Small intestine (tissue), 16 donors: ENCODE results near the gene CIBAR2. TPM values are rescaled to one million over a fixed set of nuclear protein-coding genes. Genes with fewer than 3 reads are reported as not detected.
A peak's percentile ranks its signal among the peaks of the same experiment; 100 is the strongest.

ENCODE experiments used
- DNase-seq, 2 donors: peaks; one replicate each; pipeline versions ENCODE4 v3.0.0 to v3.0.0-alpha.2; 2013
- FAIRE-seq: peaks from 2 replicates; lab custom pipeline; 2012; peaks lifted over from hg19 to GRCh38; lab: Jason Lieb, UNC
- H3K27ac ChIP-seq, 3 donors: one replicate each; pipeline ENCODE4 v1.5.1; 2013; ENCODE audit warnings: low read length in 2 of 3, mild to moderate bottlenecking in 2 of 3, control low read depth in 1 of 3, inconsistent platforms in 1 of 3, low read depth in 1 of 3, moderate library complexity in 1 of 3
- H3K27me3 ChIP-seq, 3 donors: one replicate each; pipeline ENCODE4 v1.6.1; 2013; ENCODE audit warnings: low read length in 3 of 3, inconsistent platforms in 1 of 3; ENCODE audit not compliant: control insufficient read depth in 3 of 3, insufficient read depth in 3 of 3
- H3K36me3 ChIP-seq, 3 donors: one replicate each; pipeline ENCODE4 v1.6.1; 2013; ENCODE audit warnings: low read length in 3 of 3, inconsistent platforms in 1 of 3, low read depth in 1 of 3, mild to moderate bottlenecking in 1 of 3, moderate library complexity in 1 of 3; ENCODE audit not compliant: control insufficient read depth in 3 of 3, insufficient read depth in 2 of 3
- H3K4me1 ChIP-seq, 3 donors: one replicate each; pipeline ENCODE4 v1.6.1; 2013; ENCODE audit warnings: low read length in 2 of 3, inconsistent platforms in 1 of 3, low read depth in 1 of 3, mild to moderate bottlenecking in 1 of 3, moderate library complexity in 1 of 3; ENCODE audit not compliant: control insufficient read depth in 3 of 3, insufficient read depth in 2 of 3
- H3K4me3 ChIP-seq, 3 donors: one replicate each; pipeline ENCODE4 v1.5.1; 2013; ENCODE audit warnings: low read length in 3 of 3, control low read depth in 1 of 3, inconsistent platforms in 1 of 3, low read depth in 1 of 3, mild to moderate bottlenecking in 1 of 3, moderate library complexity in 1 of 3
- H3K9me3 ChIP-seq, 2 donors: one replicate each; pipeline ENCODE4 v1.6.1; 2013; ENCODE audit warnings: low read depth in 1 of 2, low read length in 1 of 2; ENCODE audit not compliant: control insufficient read depth in 2 of 2, insufficient read depth in 1 of 2
- WGBS, 3 donors: extraction: QIAGEN DNeasy Blood & Tissue Kit; methylation state at CpG; one replicate each; pipeline ENCODE4 v1.1.7; 2013; 5-methylcytosine and 5-hydroxymethylcytosine counted together
- long read RNA-seq, 10 donors: transcript quantifications; one replicate each; lab custom pipeline, GENCODE V29; 2026
- polyA plus RNA-seq, 4 donors: library from polyadenylated mRNA; stranded (reverse) in 3 of 4; unstranded in 1 of 4; fragments of 200-250 nt in 3 of 4; fragments of 120-200 nt in 1 of 4; gene quantifications; one replicate each; pipeline versions ENCODE4 v1.2.1 to v1.2.3, GENCODE V29; 2013
- donor health status: healthy with polysubstance abuse.
- donor health status: control.
- donor health status: control.
- donor health status: Bipolar disorder and iron deficiency.
- donor health status: healthy.

Gene CIBAR2
- 1 to 10 TPM in 1 of 4 donors, under 1 TPM in 2, not detected in 1; 0.04 to 3.0 (median 0.19) TPM for polyA plus RNA-seq
- long read RNA-seq, donor 1: 0 reads
- long read RNA-seq, donor 2: 0 reads
- long read RNA-seq, donor 3: 0 reads
- long read RNA-seq, donor 4: 0 reads
- long read RNA-seq, donor 5: 0 reads
- long read RNA-seq, donor 6: 0 reads
- long read RNA-seq, donor 7: 0 reads
- long read RNA-seq, donor 8: 0 reads
- long read RNA-seq, donor 9: 0 reads
- long read RNA-seq, donor 10: 0 reads

GRCh38 chr16:85112364-85112763 lies at the start of gene CIBAR2:
Gene CIBAR2, minus strand, starts transcription at chr16:85112472. Its CDS starts 120 bp downstream, at chr16:85112352.
- no peaks in the 10 kb centered on the region for H3K27me3 ChIP-seq
- DNase-seq (peak in 1 of 2 donors; percentile 39), FAIRE-seq (no peak)
- H3K27ac ChIP-seq: no peak within 1 kb of the TSS
- peaks cover 0 to 8% (median 0%) of the 10 kb centered on the region in 3 donors for H3K4me1 ChIP-seq
- no peak within 1 kb of the TSS for H3K4me3 ChIP-seq
- WGBS, 3 donors: 41 to 65% (median 46%) methylated on average over 7 to 15 of the region's 15 CpGs
- H3K36me3 ChIP-seq: no peaks in the 10 kb centered on the region
- no peaks in the 10 kb centered on the region for H3K9me3 ChIP-seq

DNA sequence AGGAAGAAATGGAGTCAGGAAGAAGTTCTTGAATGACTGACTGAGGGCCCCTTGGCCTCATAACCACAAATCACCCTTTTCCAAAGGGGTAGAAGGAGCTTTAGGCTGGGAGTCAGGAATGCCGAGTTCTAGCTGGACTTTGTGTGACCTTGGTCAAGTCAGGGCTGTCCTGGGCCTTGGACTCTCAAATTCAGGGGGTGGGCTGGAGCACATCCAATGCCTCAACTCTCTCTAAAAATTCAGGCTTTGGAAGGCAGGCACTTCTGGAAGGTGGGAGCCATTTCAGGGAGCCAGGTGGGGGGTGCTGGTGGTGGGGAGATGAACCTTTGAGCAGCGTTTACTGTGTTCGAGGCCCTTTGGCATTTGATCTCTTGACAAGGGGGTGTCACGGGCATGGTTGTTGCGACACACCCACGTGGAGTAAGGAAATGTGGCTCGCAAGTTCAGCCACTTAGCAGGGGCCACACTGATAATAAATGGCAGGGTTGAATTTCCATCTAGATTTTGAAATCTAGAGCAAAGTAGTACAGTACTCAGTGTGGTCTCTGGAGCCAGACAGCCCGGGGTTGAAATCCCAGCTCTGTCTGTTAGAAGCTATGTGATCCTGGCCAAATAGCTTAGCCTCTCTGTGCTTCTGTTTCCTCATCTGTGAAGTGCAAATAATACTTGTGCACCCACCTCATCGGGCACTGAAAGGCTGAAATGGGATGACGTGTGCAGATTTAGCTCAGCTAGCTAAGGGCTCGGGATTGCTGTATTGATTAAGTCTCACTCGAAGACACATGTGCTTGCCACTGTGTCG lies 47.1 kb upstream of the CIBAR2 start:
- H3K4me1 ChIP-seq: peaks cover 0 to 45% (median 0%) of the 10 kb centered on the region in 3 donors
- WGBS, 3 donors: 39 to 66% (median 59%) methylated on average over 13 of the region's 13 CpGs
- H3K27me3 ChIP-seq: no peaks in the 10 kb centered on the region
- peak in 1 of 2 donors; percentile 89 for DNase-seq
- H3K9me3 ChIP-seq: no peaks in the 10 kb centered on the region
- H3K27ac ChIP-seq: peak overlapping the region in 1 of 3 donors; percentile 93
- FAIRE-seq: no peak
- no peak overlapping the region for H3K4me3 ChIP-seq
- H3K36me3 ChIP-seq: no peaks in the 10 kb centered on the region

DNA sequence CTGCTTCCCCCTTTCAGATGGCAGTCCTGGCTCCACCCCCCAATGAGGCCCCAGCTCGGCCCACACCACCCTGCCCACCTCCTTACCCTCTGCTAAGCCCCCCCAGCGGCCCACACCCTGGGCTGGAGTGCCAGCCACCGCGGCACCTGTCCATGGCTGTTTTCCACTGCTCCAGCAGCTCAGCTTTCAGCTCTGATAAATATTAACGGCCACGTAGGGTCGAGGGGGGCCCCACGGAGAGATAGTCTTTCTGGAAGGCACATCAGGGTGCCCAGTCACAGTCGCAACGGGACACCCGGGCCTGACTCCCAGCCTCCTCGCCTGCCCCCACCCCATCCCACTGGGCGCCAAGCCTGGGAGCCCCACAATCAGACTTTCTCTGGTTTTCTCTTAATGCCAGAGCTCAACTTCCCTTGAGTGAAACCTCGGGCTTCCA lies 46.5 kb upstream of the CIBAR2 start:
- Histone ChIP-seq H3K27me3 (no peaks in the 10 kb centered on the region), H3K27ac (peak overlapping the region in 1 of 3 donors; percentile 93), H3K36me3 (no peaks in the 10 kb centered on the region), H3K4me3 (peak overlapping the region in 1 of 3 donors; percentile 38), H3K9me3 (no peaks in the 10 kb centered on the region), H3K4me1 (peaks cover 0 to 48% (median 0%) of the 10 kb centered on the region in 3 donors)
- FAIRE-seq: no peak
- DNase-seq: peak in 1 of 2 donors; percentile 71
- WGBS, 3 donors: 30 to 52% (median 30%) methylated on average over 14 of the region's 14 CpGs

- FAIRE-seq: no peak
- peak overlapping the region in 2 of 3 donors; percentile 9 to 93 for H3K27ac ChIP-seq
These were observed 45.8 kb upstream of the CIBAR2 start for GRCh38 chr16:85157813-85158742.

GRCh38 chr16:85157372-85157771 lies 45.1 kb upstream of the CIBAR2 start:
- no peaks in the 10 kb centered on the region for H3K9me3 ChIP-seq
- no peak for FAIRE-seq
- H3K27me3 ChIP-seq: no peaks in the 10 kb centered on the region
- H3K4me3 ChIP-seq: peak overlapping the region in 1 of 3 donors; percentile 38
- peaks cover 0 to 52% (median 0%) of the 10 kb centered on the region in 3 donors for H3K4me1 ChIP-seq
- peak overlapping the region in 1 of 3 donors; percentile 93 for H3K27ac ChIP-seq
- DNase-seq: no peak
- no peaks in the 10 kb centered on the region for H3K36me3 ChIP-seq
- WGBS, 3 donors: 84 to 90% (median 87%) methylated on average over 8 of the region's 8 CpGs

More at GRCh38 chr16:85157813-85158742, 45.8 kb upstream of the CIBAR2 start:
- H3K4me3 ChIP-seq: peak overlapping the region in 1 of 3 donors; percentile 38
- no peaks in the 10 kb centered on the region for H3K9me3 ChIP-seq
- 37 to 63% (median 46%) methylated on average over 16 to 19 of the region's 19 CpGs for WGBS, 3 donors
- no peaks in the 10 kb centered on the region for H3K27me3 ChIP-seq
- no peaks in the 10 kb centered on the region for H3K36me3 ChIP-seq
- H3K4me1 ChIP-seq: peaks cover 0 to 53% (median 0%) of the 10 kb centered on the region in 3 donors
- DNase-seq: peak in 1 of 2 donors; percentile 77

DNA sequence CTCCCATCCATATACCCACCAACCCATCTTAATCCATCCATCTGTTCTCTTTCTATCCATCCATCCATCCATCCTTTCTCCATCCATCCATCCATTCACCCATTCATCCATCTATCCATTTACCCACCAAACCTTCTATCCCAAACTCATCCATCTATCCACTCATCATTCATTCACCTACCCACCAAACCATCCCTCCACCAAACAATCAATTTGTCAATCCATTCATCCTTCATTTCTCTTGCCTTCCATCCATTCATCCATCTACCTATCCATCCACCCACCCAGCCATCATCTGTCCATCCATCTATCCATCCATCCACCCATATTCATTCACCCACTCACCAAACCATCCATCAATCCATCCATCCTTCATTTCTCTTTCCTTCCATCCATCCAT lies 44.6 kb upstream of the CIBAR2 start:
- Histone ChIP-seq H3K36me3 (no peaks in the 10 kb centered on the region), H3K27me3 (no peaks in the 10 kb centered on the region), H3K4me3 (no peak overlapping the region), H3K27ac (peak overlapping the region in 1 of 3 donors; percentile 25), H3K4me1 (peaks cover 0 to 57% (median 0%) of the 10 kb centered on the region in 3 donors), H3K9me3 (no peaks in the 10 kb centered on the region)
- FAIRE-seq (no peak), DNase-seq (no peak)

GRCh38 chr16:85156440-85156839 lies 44.2 kb upstream of the CIBAR2 start:
- WGBS, 3 donors: 30 to 87% (median 68%) methylated on average over 7 of the region's 7 CpGs
- H3K9me3 ChIP-seq: no peaks in the 10 kb centered on the region
- H3K36me3 ChIP-seq: peaks cover 0 to 1% (median 0%) of the 10 kb centered on the region in 3 donors
- DNase-seq: peak in 1 of 2 donors; percentile 59
- no peak overlapping the region for H3K4me3 ChIP-seq
- peaks cover 0 to 62% (median 3%) of the 10 kb centered on the region in 3 donors for H3K4me1 ChIP-seq
- FAIRE-seq: no peak
- no peaks in the 10 kb centered on the region for H3K27me3 ChIP-seq
- peak overlapping the region in 1 of 3 donors; percentile 60 for H3K27ac ChIP-seq
